Hepatocyte (in vitro differentiated cells): ENCODE measurements around the gene TUBB6. TPM values are rescaled to one million over a fixed set of nuclear protein-coding genes. Genes with fewer than 3 reads are reported as not detected.

ENCODE experiments used
- DNase-seq: peaks from one replicate; pipeline ENCODE4 v3.0.0-alpha.2; 2016; ENCODE audit warnings: low spot score
- H2AFZ ChIP-seq: fragments of 200-600 bp; sonication (generic); 2 replicates; pipeline ENCODE4 v1.6.0; 2016; ENCODE audit warnings: antibody characterized with exemption, mild to moderate bottlenecking
- H3K27ac ChIP-seq: fragments of 200-600 bp; sonication (generic); 2 replicates; pipeline ENCODE4 v1.5.1; 2016; ENCODE audit warnings: mild to moderate bottlenecking
- H3K27me3 ChIP-seq: fragments of 200-600 bp; sonication (generic); 2 replicates; pipeline ENCODE4 v1.6.1; 2016
- H3K36me3 ChIP-seq: fragments of 200-600 bp; sonication (generic); replicated peaks from 2 replicates; pipeline ENCODE4 v1.5.1; 2016; ENCODE audit warnings: low read depth; ENCODE audit not compliant: insufficient read depth
- H3K4me1 ChIP-seq: fragments of 200-600 bp; sonication (generic); 2 replicates; pipeline ENCODE4 v1.5.1; 2016; ENCODE audit warnings: mild to moderate bottlenecking, moderate library complexity; ENCODE audit not compliant: insufficient read depth
- H3K4me2 ChIP-seq: fragments of 200-600 bp; sonication (generic); 2 replicates; pipeline ENCODE4 v1.6.0; 2016
- H3K4me3 ChIP-seq: fragments of 200-600 bp; sonication (generic); 2 replicates; pipeline ENCODE4 v1.5.1; 2016; ENCODE audit warnings: mild to moderate bottlenecking
- H3K79me2 ChIP-seq: fragments of 200-600 bp; sonication (generic); 2 replicates; pipeline ENCODE4 v1.6.0; 2017; ENCODE audit warnings: mild to moderate bottlenecking
- H3K9me2 ChIP-seq: fragments of 200-600 bp; sonication (generic); replicated peaks from 2 replicates; pipeline ENCODE4 v1.6.0; 2017; ENCODE audit warnings: mild to moderate bottlenecking; ENCODE audit not compliant: insufficient read depth
- H3K9me3 ChIP-seq: fragments of 200-600 bp; sonication (generic); 2 replicates; pipeline ENCODE4 v1.5.1; 2016; ENCODE audit warnings: low read depth, mild to moderate bottlenecking
- H4K20me1 ChIP-seq: fragments of 200-600 bp; sonication (generic); 2 replicates; pipeline ENCODE4 v1.6.0; 2016; ENCODE audit warnings: mild to moderate bottlenecking; ENCODE audit not compliant: insufficient read depth, poor library complexity, severe bottlenecking
- EZH2 ChIP-seq: fragments of 200-600 bp; sonication (generic); IDR thresholded peaks from 2 replicates; pipeline ENCODE4 v1.6.1; 2016; ENCODE audit warnings: antibody characterized with exemption, mild to moderate bottlenecking, borderline replicate concordance
- EZH2phosphoT487 ChIP-seq: fragments of 200-600 bp; sonication (generic); IDR thresholded peaks from one replicate; pipeline ENCODE4 v1.6.1; 2018; ENCODE audit warnings: antibody characterized with exemption, mild to moderate bottlenecking, low read depth, moderate library complexity; ENCODE audit not compliant: unreplicated experiment, severe bottlenecking
- WGBS: methylation state at CpG from one replicate; pipeline ENCODE4 v1.1.6; 2016; ENCODE audit warnings: low lambda C conversion rate; ENCODE audit errors: missing lambda C conversion rate; 5-methylcytosine and 5-hydroxymethylcytosine counted together
- polyA plus RNA-seq: library from polyadenylated mRNA; unstranded; fragments of >200 nt; fragmentation: Nextera tagmentation; extraction: Ambion mirVana; gene quantifications from 2 replicates; pipeline ENCODE4 v1.2.1, GENCODE V29; 2016
- total RNA-seq: library from RNA; depleted of rRNA; stranded (reverse); fragments of >200 nt; gene quantifications from 2 replicates; pipeline ENCODE4 v1.2.3, GENCODE V29; 2014
- TF ChIP-seq, protein P1 (sequence below): fragments of 200-600 bp; sonication (generic); IDR thresholded peaks from 2 replicates; pipeline ENCODE4 v1.5.1; 2016; ENCODE audit warnings: antibody characterized with exemption, mild to moderate bottlenecking; ENCODE audit not compliant: poor library complexity

TUBB6 gene
- total and polyA plus RNA-seq, 2 experiments from 2014 or later: 68.6 to 96.3 TPM

DNA sequence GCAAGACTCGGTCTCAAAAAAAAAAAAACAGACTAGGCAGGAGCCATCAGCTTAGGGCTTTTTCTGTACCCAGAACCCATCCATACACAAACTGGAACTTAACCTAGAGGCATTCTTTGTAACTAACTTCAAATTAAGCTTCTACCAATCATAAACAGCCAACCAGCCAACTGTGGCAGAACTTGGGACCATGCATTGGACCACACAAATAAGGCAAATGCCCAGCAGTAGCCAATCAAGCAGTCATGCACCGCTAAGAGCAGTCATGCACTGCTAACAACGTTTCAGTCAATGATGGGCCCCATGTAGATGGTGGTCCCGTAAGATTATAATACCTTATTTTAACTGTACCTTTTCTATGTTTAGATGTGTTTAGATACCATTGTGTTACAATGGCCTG, 22.7 kb downstream of the TUBB6 start:
- Histone ChIP-seq H3K9me3 (no peaks in the 10 kb centered on the region), H3K9me2 (no peaks in the 10 kb centered on the region), H2AFZ (no peak overlapping the region), H3K4me3 (no peak overlapping the region), H4K20me1 (no peaks in the 10 kb centered on the region), H3K4me1 (peaks cover 12% of the 10 kb centered on the region), H3K36me3 (no peaks in the 10 kb centered on the region), H3K4me2 (no peak overlapping the region), H3K79me2 (no peaks in the 10 kb centered on the region), H3K27me3 (no peaks in the 10 kb centered on the region), H3K27ac (no peak overlapping the region)
- WGBS: 95% methylated on average over 4 of the region's 4 CpGs
- TF ChIP-seq EZH2phosphoT487 (no peak), EZH2 (no peak)
- TF ChIP-seq, protein P1, sequence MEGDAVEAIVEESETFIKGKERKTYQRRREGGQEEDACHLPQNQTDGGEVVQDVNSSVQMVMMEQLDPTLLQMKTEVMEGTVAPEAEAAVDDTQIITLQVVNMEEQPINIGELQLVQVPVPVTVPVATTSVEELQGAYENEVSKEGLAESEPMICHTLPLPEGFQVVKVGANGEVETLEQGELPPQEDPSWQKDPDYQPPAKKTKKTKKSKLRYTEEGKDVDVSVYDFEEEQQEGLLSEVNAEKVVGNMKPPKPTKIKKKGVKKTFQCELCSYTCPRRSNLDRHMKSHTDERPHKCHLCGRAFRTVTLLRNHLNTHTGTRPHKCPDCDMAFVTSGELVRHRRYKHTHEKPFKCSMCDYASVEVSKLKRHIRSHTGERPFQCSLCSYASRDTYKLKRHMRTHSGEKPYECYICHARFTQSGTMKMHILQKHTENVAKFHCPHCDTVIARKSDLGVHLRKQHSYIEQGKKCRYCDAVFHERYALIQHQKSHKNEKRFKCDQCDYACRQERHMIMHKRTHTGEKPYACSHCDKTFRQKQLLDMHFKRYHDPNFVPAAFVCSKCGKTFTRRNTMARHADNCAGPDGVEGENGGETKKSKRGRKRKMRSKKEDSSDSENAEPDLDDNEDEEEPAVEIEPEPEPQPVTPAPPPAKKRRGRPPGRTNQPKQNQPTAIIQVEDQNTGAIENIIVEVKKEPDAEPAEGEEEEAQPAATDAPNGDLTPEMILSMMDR: no peak
- no peak for DNase-seq

DNA sequence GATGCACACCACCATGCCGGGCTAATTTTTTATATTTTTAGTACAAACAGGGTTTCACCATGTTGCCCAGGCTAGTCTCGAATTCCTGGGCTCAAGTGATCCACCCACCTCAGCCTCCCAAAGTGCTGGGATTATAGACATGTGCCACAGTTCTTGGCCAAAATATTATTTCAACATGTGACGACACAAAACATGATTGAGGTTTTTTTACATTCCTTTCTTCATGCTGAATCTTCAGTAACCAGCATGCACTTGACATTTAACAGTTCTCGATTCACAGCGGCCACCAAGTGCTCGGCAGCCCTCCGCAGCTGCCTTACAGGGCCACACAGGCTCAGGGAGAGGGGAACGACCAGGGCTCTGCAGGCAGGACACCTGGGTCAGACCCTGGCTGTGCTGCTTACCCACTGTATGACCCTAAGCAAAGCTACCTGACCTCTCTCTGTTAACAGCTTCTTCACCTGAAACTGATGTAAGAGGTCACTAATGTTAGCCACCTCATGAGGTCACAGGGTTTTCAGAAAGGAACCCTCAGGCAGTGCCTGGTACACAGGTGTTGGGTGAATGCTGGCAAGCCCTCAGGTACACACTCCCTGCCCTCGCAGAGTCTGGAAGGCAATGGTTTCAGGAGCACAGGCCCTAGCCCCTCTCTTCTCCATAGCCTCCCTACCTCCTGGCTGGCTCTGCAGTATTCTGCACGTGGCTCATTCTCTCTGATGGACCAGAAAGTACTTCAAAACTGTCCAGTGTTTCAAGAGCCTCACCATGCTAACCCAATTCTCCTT, 25.7 kb downstream of the TUBB6 start:
- no peak overlapping the region for H3K4me2 ChIP-seq
- no peak for DNase-seq

DNA sequence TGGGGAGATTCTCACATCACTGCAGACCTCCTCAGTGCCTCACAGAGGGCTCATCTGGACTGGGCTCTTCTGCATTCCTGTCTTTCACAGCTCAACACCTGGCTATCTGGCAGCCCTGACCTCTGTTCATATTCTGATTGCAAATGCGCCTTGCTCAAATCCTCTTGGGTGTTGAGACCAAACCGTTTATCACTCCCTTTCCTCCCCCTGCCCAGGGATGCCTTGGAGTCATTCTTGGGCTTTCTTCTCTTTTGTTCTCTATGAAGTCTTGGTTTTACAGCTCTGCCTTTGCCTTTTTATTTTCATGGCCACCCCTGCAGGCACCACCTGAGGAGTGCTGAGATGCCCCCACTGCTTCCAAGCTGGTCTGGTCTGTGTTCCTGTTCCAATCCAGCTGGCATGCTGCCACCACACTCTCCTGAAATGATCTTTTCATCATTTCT, 26.3 kb downstream of the TUBB6 start:
- Histone ChIP-seq H2AFZ (no peak overlapping the region), H3K36me3 (no peaks in the 10 kb centered on the region), H3K4me3 (no peak overlapping the region), H4K20me1 (no peaks in the 10 kb centered on the region), H3K9me2 (no peaks in the 10 kb centered on the region), H3K79me2 (no peaks in the 10 kb centered on the region), H3K4me2 (no peak overlapping the region), H3K9me3 (no peaks in the 10 kb centered on the region), H3K27me3 (no peaks in the 10 kb centered on the region), H3K27ac (no peak overlapping the region), H3K4me1 (peaks cover 32% of the 10 kb centered on the region)
- 57% methylated on average over 2 of the region's 2 CpGs for WGBS
- TF ChIP-seq, protein P1: no peak
- no peak for TF ChIP-seq EZH2phosphoT487
- no peak for DNase-seq

More for the DNA sequence above, 25.7 kb downstream of the TUBB6 start:
- no peak for TF ChIP-seq EZH2phosphoT487
- TF ChIP-seq, protein P1: no peak
- TF ChIP-seq EZH2: no peak
- 89% methylated on average over 10 of the region's 10 CpGs for WGBS
- Histone ChIP-seq H3K4me1 (peaks cover 32% of the 10 kb centered on the region), H3K36me3 (no peaks in the 10 kb centered on the region), H3K4me3 (no peak overlapping the region), H2AFZ (no peak overlapping the region), H3K9me2 (no peaks in the 10 kb centered on the region), H3K79me2 (no peaks in the 10 kb centered on the region), H3K9me3 (no peaks in the 10 kb centered on the region), H3K27ac (no peak overlapping the region), H4K20me1 (no peaks in the 10 kb centered on the region), H3K27me3 (no peaks in the 10 kb centered on the region)
